Tibial nerve (tissue), 4 donors: ENCODE results near the gene USHBP1. TPM values are rescaled to one million over a fixed set of nuclear protein-coding genes. Genes with fewer than 3 reads are reported as not detected.

Source experiments
- DNase-seq, 2 donors: peaks; one replicate each; pipeline ENCODE4 v3.0.0-alpha.2; 2019; ENCODE audit warnings: low spot score in 2 of 2
- H3K27ac ChIP-seq, 4 donors: fragments of 200-600 bp; sonication (generic) in 3 of 4; one replicate each; pipeline ENCODE4 v1.5.1; 2017 to 2019; ENCODE audit warnings: mild to moderate bottlenecking in 1 of 4
- H3K27me3 ChIP-seq, 2 donors: fragments of 200-600 bp; sonication (generic) in 1 of 2; one replicate each; pipeline versions ENCODE4 v1.5.1 to v1.6.0; 2017 to 2019
- H3K36me3 ChIP-seq, 3 donors: fragments of 200-600 bp; sonication (generic); one replicate each; pipeline ENCODE4 v1.5.1; 2018 to 2019
- H3K4me1 ChIP-seq, 4 donors: fragments of 200-600 bp; sonication (generic) in 3 of 4; one replicate each; pipeline ENCODE4 v1.5.1; 2017 to 2019
- H3K4me3 ChIP-seq, 4 donors: fragments of 200-600 bp; sonication (generic) in 3 of 4; one replicate each; pipeline ENCODE4 v1.5.1; 2017 to 2019; ENCODE audit warnings: mild to moderate bottlenecking in 1 of 4, moderate library complexity in 1 of 4
- H3K9me3 ChIP-seq, 4 donors: fragments of 200-600 bp; sonication (generic) in 3 of 4; one replicate each; pipeline ENCODE4 v1.5.1; 2017 to 2019
- EP300 ChIP-seq, 2 donors: sonication (generic); formaldehyde crosslinking; IDR thresholded peaks; one replicate each; pipeline ENCODE4 v1.6.1; 2017; ENCODE audit warnings: antibody characterized with exemption in 2 of 2, mild to moderate bottlenecking in 1 of 2
- POLR2A ChIP-seq, 2 donors: fragments of 450-650 bp; IDR thresholded peaks; one replicate each; pipeline ENCODE4 v1.6.1; 2017; ENCODE audit warnings: antibody characterized with exemption in 2 of 2, mild to moderate bottlenecking in 2 of 2, moderate library complexity in 2 of 2
- WGBS, 2 donors: methylation state at CpG; one replicate each; pipeline ENCODE4 v1.1.5; 2018; 5-methylcytosine and 5-hydroxymethylcytosine counted together
- total RNA-seq, 4 donors: library from RNA; depleted of rRNA; stranded (reverse); fragments of >200 nt; gene quantifications; one replicate each; pipeline ENCODE4 v1.1.0, GENCODE V29; 2016
- TF ChIP-seq, protein P1 (sequence below), 5 experiments: fragments of 200-600 bp in 3 of 5; fragments of 450-650 bp in 2 of 5; sonication (generic) in 3 of 5; IDR thresholded peaks; one replicate each; pipeline ENCODE4 v1.5.1; 2016 to 2019; ENCODE audit warnings: antibody characterized with exemption in 5 of 5, mild to moderate bottlenecking in 3 of 5, moderate library complexity in 2 of 5

Gene USHBP1
- total RNA-seq, 4 donors from 2014 or later, result 3.1 to 29.4 (median 17.5) TPM

DNA sequence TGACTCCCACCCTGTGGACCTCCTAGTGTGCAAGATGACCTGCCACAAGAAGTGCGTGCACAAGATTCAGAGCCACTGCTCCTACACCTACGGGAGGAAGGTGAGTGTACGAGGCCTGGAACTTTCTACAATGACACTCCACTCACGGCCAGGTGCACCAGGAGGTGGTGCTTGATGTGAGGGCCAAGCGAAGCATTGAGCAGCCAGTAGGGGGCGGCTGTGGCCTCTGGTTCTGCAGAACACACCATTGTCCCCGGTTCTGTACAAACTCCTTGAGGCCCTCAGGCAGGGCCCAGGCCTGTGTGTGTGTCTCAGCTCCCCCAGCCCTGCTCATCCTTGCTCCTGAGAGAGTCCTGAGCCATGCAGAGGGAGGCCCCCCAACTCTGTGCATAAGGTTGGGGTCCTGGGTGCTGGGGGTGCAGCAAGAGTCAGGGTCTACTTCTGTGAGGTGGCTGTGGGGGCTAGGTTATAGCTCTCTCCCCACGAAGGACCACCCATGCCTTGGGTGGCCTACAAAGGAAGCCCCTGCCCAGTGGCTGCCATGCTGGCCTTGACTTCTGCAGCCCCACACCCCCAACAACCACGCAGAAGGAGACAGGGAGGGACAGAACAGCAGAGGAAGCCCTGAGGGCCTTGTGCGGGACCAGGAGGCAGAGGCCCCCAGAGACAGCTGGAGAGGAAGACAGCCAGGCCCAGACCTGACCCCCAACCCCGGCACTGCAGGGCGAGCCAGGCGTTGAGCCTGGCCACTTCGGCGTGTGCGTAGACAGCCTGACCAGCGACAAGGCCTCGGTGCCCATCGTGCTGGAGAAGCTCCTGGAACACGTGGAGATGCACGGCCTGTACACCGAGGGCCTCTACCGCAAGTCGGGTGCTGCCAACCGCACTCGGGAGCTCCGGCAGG lies 59.1 kb downstream of the USHBP1 start:
- 78 to 83% methylated on average over 20 to 25 of the region's 27 CpGs for WGBS, 2 donors
- no peaks in the 10 kb centered on the region for H3K27me3 ChIP-seq
- H3K4me3 ChIP-seq, result no peak overlapping the region
- H3K4me1 ChIP-seq, result no peaks in the 10 kb centered on the region
- H3K27ac ChIP-seq, result no peak overlapping the region
- DNase-seq, result peak in 1 of 2 donors; percentile 38
- H3K36me3 ChIP-seq, result peaks cover 0 to 100% (median 7%) of the 10 kb centered on the region in 3 donors
- TF ChIP-seq, protein P1, sequence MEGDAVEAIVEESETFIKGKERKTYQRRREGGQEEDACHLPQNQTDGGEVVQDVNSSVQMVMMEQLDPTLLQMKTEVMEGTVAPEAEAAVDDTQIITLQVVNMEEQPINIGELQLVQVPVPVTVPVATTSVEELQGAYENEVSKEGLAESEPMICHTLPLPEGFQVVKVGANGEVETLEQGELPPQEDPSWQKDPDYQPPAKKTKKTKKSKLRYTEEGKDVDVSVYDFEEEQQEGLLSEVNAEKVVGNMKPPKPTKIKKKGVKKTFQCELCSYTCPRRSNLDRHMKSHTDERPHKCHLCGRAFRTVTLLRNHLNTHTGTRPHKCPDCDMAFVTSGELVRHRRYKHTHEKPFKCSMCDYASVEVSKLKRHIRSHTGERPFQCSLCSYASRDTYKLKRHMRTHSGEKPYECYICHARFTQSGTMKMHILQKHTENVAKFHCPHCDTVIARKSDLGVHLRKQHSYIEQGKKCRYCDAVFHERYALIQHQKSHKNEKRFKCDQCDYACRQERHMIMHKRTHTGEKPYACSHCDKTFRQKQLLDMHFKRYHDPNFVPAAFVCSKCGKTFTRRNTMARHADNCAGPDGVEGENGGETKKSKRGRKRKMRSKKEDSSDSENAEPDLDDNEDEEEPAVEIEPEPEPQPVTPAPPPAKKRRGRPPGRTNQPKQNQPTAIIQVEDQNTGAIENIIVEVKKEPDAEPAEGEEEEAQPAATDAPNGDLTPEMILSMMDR (IDR thresholded peaks at IDR 0.05), result peak; percentile 52 to 80 (median 57)
- TF ChIP-seq EP300 (IDR thresholded peaks at IDR 0.05), result no peak
- TF ChIP-seq POLR2A (IDR thresholded peaks at IDR 0.05), result no peak
- no peaks in the 10 kb centered on the region for H3K9me3 ChIP-seq

DNA sequence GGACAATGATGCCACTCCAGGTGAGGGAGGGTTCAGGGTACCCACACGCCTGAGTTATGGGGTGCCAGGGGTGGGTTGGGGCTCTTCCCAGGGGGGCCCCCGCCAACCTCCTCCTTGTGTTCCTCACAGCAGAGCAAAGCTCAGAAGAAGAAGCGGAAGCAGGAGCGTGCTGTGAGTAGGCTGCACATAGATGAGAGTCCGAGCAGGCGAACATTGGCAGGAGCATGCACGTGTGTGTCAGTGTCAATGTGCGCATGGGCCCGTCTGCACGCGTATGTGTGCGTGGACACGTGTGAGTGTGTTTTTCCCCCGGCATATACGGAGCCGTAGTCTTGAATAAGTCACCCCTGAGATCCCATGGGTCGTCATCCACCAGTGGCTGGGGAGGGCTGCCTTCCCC lies 61.8 kb downstream of the USHBP1 start:
- H3K36me3 ChIP-seq, result peaks cover 0 to 100% (median 15%) of the 10 kb centered on the region in 3 donors
- no peak overlapping the region for H3K4me3 ChIP-seq
- TF ChIP-seq POLR2A (IDR thresholded peaks at IDR 0.05) (no peak), EP300 (IDR thresholded peaks at IDR 0.05) (no peak)
- TF ChIP-seq, protein P1 (IDR thresholded peaks at IDR 0.05), result no peak
- DNase-seq, result no peak
- H3K27ac ChIP-seq, result no peak overlapping the region
- no peaks in the 10 kb centered on the region for H3K27me3 ChIP-seq
- H3K4me1 ChIP-seq, result no peaks in the 10 kb centered on the region
- no peaks in the 10 kb centered on the region for H3K9me3 ChIP-seq
- WGBS, 2 donors, result 86 to 91% methylated on average over 16 to 17 of the region's 17 CpGs

DNA sequence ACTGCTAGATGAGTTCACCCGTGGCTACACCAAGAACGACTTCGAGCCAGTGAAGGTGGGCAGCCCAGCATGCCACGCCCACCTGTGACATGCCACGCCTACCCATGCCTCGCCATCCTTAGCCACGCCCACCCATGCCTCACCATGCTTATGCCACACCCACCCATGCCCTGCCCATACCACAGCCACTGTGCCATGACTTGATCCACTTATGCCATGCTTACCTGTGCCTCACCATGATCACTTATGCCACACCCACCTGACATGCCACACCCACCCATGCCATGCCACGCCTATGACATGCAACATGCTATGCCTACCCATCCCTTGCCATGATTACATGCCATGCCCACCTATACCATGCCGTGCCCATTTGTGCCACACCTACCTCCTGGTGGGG lies 62.3 kb downstream of the USHBP1 start:
- no peaks in the 10 kb centered on the region for H3K4me1 ChIP-seq
- H3K27ac ChIP-seq, result no peak overlapping the region
- 83 to 87% methylated on average over 9 of the region's 9 CpGs for WGBS, 2 donors
- DNase-seq, result no peak
- peaks cover 0 to 100% (median 11%) of the 10 kb centered on the region in 3 donors for H3K36me3 ChIP-seq
- no peak for TF ChIP-seq POLR2A (IDR thresholded peaks at IDR 0.05)
- TF ChIP-seq, protein P1 (IDR thresholded peaks at IDR 0.05), result no peak
- TF ChIP-seq EP300 (IDR thresholded peaks at IDR 0.05), result no peak
- H3K4me3 ChIP-seq, result no peak overlapping the region
- no peaks in the 10 kb centered on the region for H3K27me3 ChIP-seq
- no peaks in the 10 kb centered on the region for H3K9me3 ChIP-seq

DNA sequence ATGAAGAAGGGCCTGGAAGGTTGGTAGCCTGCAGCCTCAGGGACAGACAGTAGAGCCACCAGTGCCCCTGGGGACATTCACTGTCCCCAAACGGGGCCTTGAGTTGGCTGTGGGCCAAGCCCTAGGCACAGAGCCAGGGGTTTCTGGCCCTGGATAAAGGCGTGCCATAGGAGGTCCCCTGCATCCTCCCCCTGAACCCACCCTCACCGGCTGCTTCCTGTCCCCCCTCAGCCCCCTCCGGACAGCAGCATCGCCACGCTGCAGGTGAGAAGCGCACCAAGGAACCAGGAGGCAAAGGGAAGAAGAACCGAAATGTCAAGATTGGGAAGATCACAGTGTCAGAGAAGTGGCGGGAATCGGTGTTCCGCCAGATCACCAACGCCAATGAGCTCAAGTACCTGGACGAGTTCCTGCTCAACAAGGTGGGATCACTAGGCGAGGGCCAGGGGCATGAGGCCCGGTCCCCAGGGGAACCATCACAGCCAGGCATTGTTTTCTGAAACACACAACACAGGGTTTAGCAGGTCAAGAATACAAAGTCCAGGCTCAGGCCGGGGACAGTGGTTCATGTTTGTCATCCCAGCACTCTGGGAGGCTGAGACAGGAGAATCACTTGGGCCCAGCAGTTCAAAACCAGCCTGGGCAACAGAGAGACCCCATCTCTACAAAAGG lies 64.0 kb downstream of the USHBP1 start:
- Histone ChIP-seq H3K36me3 (peaks cover 0 to 100% (median 11%) of the 10 kb centered on the region in 3 donors), H3K4me1 (no peaks in the 10 kb centered on the region), H3K27ac (no peak overlapping the region), H3K27me3 (no peaks in the 10 kb centered on the region), H3K9me3 (no peaks in the 10 kb centered on the region), H3K4me3 (no peak overlapping the region)
- no peak for TF ChIP-seq EP300 (IDR thresholded peaks at IDR 0.05)
- TF ChIP-seq, protein P1 (IDR thresholded peaks at IDR 0.05), result no peak
- no peak for TF ChIP-seq POLR2A (IDR thresholded peaks at IDR 0.05)
- DNase-seq, result no peak
- WGBS, 2 donors, result 79 to 88% methylated on average over 16 of the region's 16 CpGs

Other genes starting within 250 kb of the USHBP1 start
- 10 to 100 TPM in 3 of 4 donors, 1 to 10 TPM in 1; 9.8 to 26.3 (median 14.4) TPM for gene CPAMD8, start 237.9 kb downstream of the USHBP1 start, total RNA-seq
- gene HAUS8, start 189.3 kb downstream of the USHBP1 start, total RNA-seq, result 10 to 100 TPM in 1 of 4 donors, 1 to 10 TPM in 3; 2.6 to 11.6 (median 4.3) TPM
- gene MYO9B, start 189.0 kb downstream of the USHBP1 start, total RNA-seq, result 100 to 1,000 TPM in 3 of 4 donors, 10 to 100 TPM in 1; 61.7 to 201 (median 115) TPM
- 10 to 100 TPM; 17.4 to 50.0 (median 28.0) TPM for gene USE1, start 49.4 kb downstream of the USHBP1 start, total RNA-seq
- 10 to 100 TPM in 1 of 4 donors, 1 to 10 TPM in 3; 3.3 to 30.0 (median 5.8) TPM for gene OCEL1, start 38.5 kb downstream of the USHBP1 start, total RNA-seq
- 10 to 100 TPM; 30.0 to 46.0 (median 39.5) TPM for gene NR2F6, start 18.8 kb downstream of the USHBP1 start, total RNA-seq
- gene BABAM1, start 2.7 kb upstream of the USHBP1 start, total RNA-seq, result 10 to 100 TPM; 60.0 to 72.0 (median 67.0) TPM
- 1 to 10 TPM in 2 of 4 donors, under 1 TPM in 2; 0.44 to 2.1 (median 0.90) TPM for gene ANKLE1, start 17.2 kb upstream of the USHBP1 start, total RNA-seq
- gene ABHD8, start 38.7 kb upstream of the USHBP1 start, total RNA-seq, result 10 to 100 TPM; 15.7 to 22.9 (median 19.9) TPM
- 100 to 1,000 TPM; 143 to 187 (median 175) TPM for gene MRPL34, start 41.1 kb upstream of the USHBP1 start, total RNA-seq
- 10 to 100 TPM in 1 of 4 donors, 1 to 10 TPM in 3; 5.7 to 14.7 (median 7.8) TPM for gene DDA1, start 44.8 kb upstream of the USHBP1 start, total RNA-seq
- 10 to 100 TPM; 10.7 to 23.1 (median 13.3) TPM for gene ANO8, start 70.1 kb upstream of the USHBP1 start, total RNA-seq
- 10 to 100 TPM; 15.9 to 59.4 (median 28.8) TPM for gene GTPBP3, start 72.8 kb upstream of the USHBP1 start, total RNA-seq
- gene PLVAP, start 112.6 kb upstream of the USHBP1 start, total RNA-seq, result 100 to 1,000 TPM in 1 of 4 donors, 10 to 100 TPM in 3; 21.8 to 142 (median 78.8) TPM
- 1 to 10 TPM in 2 of 4 donors, under 1 TPM in 1, not detected in 1; 0.63 to 4.5 (median 2.0) TPM for gene CCDC194, start 129.5 kb upstream of the USHBP1 start, total RNA-seq
- gene BST2, start 140.9 kb upstream of the USHBP1 start, total RNA-seq, result 10 to 100 TPM; 71.0 to 77.4 (median 72.2) TPM
- gene MVB12A, start 155.3 kb upstream of the USHBP1 start, total RNA-seq, result 10 to 100 TPM; 42.8 to 87.9 (median 51.9) TPM
- gene TMEM221, start 183.9 kb upstream of the USHBP1 start, total RNA-seq, result 1 to 10 TPM in 1 of 4 donors, under 1 TPM in 2, not detected in 1; 0.21 to 2.0 (median 0.30) TPM
- under 1 TPM in 1 of 4 donors, not detected in 3; 0.44 TPM for gene NXNL1, start 196.2 kb upstream of the USHBP1 start, total RNA-seq
- gene SLC27A1, start 205.8 kb upstream of the USHBP1 start, total RNA-seq, result 10 to 100 TPM; 30.6 to 69.3 (median 55.9) TPM
- 10 to 100 TPM; 82.2 to 96.7 (median 92.2) TPM for gene PGLS, start 246.9 kb upstream of the USHBP1 start, total RNA-seq